ENCODE measurements around the gene FANCC.

Gene FANCC

GRCh38 chr9:95096381-95096780, 221.1 kb downstream of the FANCC start:
- no peak for DNase-seq

- DNase-seq: no peak
Measured at GRCh38 chr9:95095641-95096355, 221.7 kb downstream of the FANCC start.

- no peak for DNase-seq
Measured at GRCh38 chr9:95094002-95094401, 223.5 kb downstream of the FANCC start.

- DNase-seq: no peak
Measured at GRCh38 chr9:95093586-95093985, 223.9 kb downstream of the FANCC start.

- DNase-seq: no peak
Measured at GRCh38 chr9:95092262-95093072, 225.0 kb downstream of the FANCC start.

GRCh38 chr9:95091601-95092261, 225.8 kb downstream of the FANCC start:
- DNase-seq: no peak

- DNase-seq: no peak
Measured at GRCh38 chr9:95090871-95091577, 226.5 kb downstream of the FANCC start.

GRCh38 chr9:95090023-95090791, 227.3 kb downstream of the FANCC start:
- DNase-seq: no peak

- no peak for DNase-seq
Measured at GRCh38 chr9:95089257-95090022, 228.1 kb downstream of the FANCC start.

GRCh38 chr9:95088421-95089161, 228.9 kb downstream of the FANCC start:
- DNase-seq: no peak

GRCh38 chr9:95087659-95088242, 229.8 kb downstream of the FANCC start:
- DNase-seq: peak; percentile 50

GRCh38 chr9:95086564-95086955, 230.9 kb downstream of the FANCC start:
- no peak for DNase-seq

GRCh38 chr9:95085861-95086563, 231.5 kb downstream of the FANCC start:
- no peak for DNase-seq

GRCh38 chr9:95085036-95085770, 232.3 kb downstream of the FANCC start:
- DNase-seq: no peak

- no peak for DNase-seq
Measured at GRCh38 chr9:95084254-95084934, 233.1 kb downstream of the FANCC start.

GRCh38 chr9:95083086-95083768, 234.3 kb downstream of the FANCC start:
- DNase-seq: no peak

GRCh38 chr9:95082401-95083084, 235.0 kb downstream of the FANCC start:
- no peak for DNase-seq

All from NCI-H2029 (cell line).